Activated CD8-positive, alpha-beta memory T cell treated with anti-CD3 and anti-CD28 coated beads, Interleukin-2, amount 50 U/mL, for 48 hours (primary cell): ENCODE measurements around the gene CORO2A.
A peak's percentile ranks its signal among the peaks of the same experiment; 100 is the strongest.
"Not testable (repeated sequence)": the region's sequence is repeated elsewhere in the genome, so short reads cannot be mapped to it uniquely, and the experiment has no call there.

Experiments
- DNase-seq: peaks from one replicate; pipeline ENCODE4 v3.0.0-alpha.2; 2020

CORO2A gene

GRCh38 chr9:98080326-98080725 lies 112.1 kb downstream of the CORO2A start:
- no peak for DNase-seq

- no peak for DNase-seq
Observed at GRCh38 chr9:98078895-98079294, 113.5 kb downstream of the CORO2A start.

DNA sequence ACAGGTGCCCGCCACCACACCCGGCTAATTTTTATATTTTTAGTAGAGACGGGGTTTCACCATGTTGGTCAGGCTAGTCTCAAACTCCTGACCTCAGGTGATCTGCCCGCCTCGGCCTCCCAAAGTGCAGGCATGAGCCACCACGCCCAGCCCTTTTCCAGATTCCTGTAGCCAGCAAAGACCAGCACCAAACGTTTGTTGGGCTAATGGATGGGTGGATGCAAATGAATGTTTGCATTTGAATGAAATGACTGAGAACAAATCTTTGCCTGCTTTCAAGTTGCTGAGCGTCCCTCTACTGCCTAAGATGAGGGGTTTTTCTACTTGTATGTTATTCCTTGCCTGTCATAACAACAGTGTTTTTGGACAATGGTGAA lies 115.9 kb downstream of the CORO2A start:
- DNase-seq: not testable (repeated sequence)

DNA sequence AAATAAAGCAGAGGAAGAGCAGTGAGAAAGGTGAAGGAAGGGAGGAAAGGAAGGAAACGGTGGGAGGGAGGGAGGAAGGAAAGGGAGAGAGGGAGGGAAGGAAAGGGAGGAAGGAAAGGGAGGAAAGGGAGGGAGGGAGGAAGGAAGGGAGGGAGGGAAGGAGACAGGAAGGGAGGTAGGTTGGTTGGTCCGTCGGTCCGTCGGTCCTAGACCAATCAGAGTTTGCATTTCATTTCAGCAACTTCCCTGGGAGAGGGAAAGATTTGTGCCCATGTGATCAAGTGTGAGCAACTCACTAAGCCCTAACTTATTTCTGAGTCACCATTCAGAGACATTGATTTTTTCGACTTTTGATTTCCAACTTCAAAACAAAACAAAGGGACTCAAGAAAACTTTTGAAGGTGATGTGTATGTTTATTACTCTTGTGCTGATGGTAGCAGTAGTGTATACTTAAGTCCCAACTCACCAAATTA lies 117.1 kb downstream of the CORO2A start:
- DNase-seq: no peak

DNA sequence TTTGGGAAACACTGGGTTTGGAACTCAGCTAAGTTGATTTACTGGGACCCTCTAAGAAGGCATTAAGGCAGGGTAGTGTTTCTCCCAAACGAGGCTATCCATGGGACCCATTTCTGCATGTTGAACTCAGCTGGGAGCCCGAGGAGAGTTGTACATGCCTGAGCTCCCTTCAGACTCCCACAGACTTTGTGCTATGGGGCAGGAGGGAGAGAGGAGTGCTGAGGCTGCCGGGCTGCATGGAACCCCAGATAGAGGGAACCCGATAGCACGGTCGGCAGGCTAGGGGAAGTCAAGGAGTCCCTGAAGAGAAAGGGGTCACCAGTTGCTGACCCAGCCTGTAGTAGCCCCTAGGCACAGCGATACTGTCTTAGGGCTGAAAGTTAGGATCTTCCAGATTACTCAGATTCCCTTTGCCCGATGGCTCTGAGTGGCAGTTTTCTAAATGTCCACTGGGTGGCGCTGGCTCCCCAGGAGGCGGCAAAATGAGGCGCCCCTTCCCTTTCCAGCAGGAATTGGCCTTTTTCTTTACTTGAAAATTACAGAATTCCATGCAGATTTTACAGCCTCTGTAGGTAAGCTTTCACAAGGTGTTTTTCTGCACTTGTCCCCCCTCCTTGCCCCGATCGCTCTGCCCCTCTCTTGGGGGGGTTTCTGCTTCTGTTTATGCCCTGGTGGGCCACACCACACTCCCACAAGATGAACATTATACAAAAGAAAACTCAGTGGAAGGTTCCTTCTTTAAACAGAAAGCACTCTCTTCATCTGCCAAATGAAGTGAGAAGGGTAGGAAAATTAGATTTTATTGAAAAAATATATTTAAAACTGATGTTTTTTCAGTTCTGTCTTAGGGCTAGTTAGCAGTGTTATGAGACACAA lies 118.1 kb downstream of the CORO2A start:
- DNase-seq: peak; percentile 86

DNA sequence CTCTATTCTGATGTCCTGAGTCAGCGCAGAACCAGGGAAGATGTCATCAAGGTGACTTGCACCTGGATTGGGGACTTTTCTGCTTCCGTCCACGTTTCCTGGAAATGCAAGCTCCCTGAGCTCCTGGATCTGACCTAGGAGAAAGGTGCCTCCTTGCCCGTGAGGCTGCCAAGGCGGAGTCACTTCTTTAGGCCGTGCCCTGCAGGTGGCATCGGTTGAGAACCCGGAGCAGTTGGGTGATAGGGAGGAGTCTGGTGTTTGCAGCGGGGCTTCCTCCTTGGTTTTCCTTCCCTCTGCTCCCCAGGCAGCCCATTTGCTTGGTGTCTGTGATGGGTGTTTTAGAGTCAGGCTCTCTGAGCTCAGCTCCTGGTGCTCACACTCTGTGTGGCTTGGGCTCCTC lies 120.7 kb downstream of the CORO2A start:
- no peak for DNase-seq
